Adrenal gland (tissue), 12 donors: ENCODE data around the gene COPS6. TPM values are rescaled to one million over a fixed set of nuclear protein-coding genes. Genes with fewer than 3 reads are reported as not detected.

Experiments
- DNase-seq, 7 donors: peaks; one replicate each; pipeline ENCODE4 v3.0.0-alpha.2; 2019 to 2020
- H3K27ac ChIP-seq, 5 donors: fragments of 200-600 bp; sonication (generic) in 4 of 5; 1 replicate in 3 of 5; 2 replicates in 2 of 5; pipeline versions ENCODE4 v1.5.1 to v1.8.0; 2016 to 2020; ENCODE audit warnings: mild to moderate bottlenecking in 1 of 5
- H3K27me3 ChIP-seq: fragments of 200-600 bp; 2 replicates; pipeline ENCODE4 v1.8.0; 2021
- H3K36me3 ChIP-seq, 2 donors: fragments of 200-600 bp; replicated peaks in 1 of 2; 1 replicate in 1 of 2; 2 replicates in 1 of 2; pipeline versions ENCODE4 v1.5.1 to v1.8.0; 2018 to 2022
- H3K4me1 ChIP-seq, 2 donors: fragments of 200-600 bp; replicated peaks in 1 of 2; 1 replicate in 1 of 2; 2 replicates in 1 of 2; pipeline versions ENCODE4 v1.5.1 to v1.8.0; 2018 to 2021
- H3K4me3 ChIP-seq, 4 donors: fragments of 200-600 bp; sonication (generic) in 3 of 4; one replicate each; pipeline ENCODE4 v1.5.1; 2016 to 2018
- H3K9me3 ChIP-seq, 3 donors: fragments of 200-600 bp; sonication (generic) in 1 of 3; replicated peaks in 1 of 3; 1 replicate in 2 of 3; 2 replicates in 1 of 3; pipeline versions ENCODE4 v1.5.1 to v1.8.0; 2016 to 2021
- POLR2A ChIP-seq, 2 donors: fragments of 450-650 bp; IDR thresholded peaks; one replicate each; pipeline ENCODE4 v1.6.1; 2017; ENCODE audit warnings: antibody characterized with exemption in 2 of 2, mild to moderate bottlenecking in 2 of 2, moderate library complexity in 1 of 2
- WGBS, 4 donors: extraction: QIAGEN DNeasy Blood & Tissue Kit in 2 of 4; methylation state at CpG; one replicate each; pipeline versions ENCODE4 v1.1.5 to v1.1.7; 2013 to 2017; 5-methylcytosine and 5-hydroxymethylcytosine counted together
- intact Hi-C, 2 donors: fragments of 100-400 bp; cut with DNase I; formaldehyde crosslinking; loops; one replicate each; pipeline versions ENCODE4 v1.14.1 to v1.15.0; 2022 to 2023
- polyA plus RNA-seq, 3 donors: library from polyadenylated mRNA; stranded (reverse); fragments of 200-250 nt in 2 of 3; fragments of 350-450 nt in 1 of 3; fragmentation: Illumina TruSeq in 1 of 3; extraction: RNeasy Lipid Tissue Mini Kit (QIAGEN cat#74804) in 1 of 3; gene quantifications; one replicate each; pipeline ENCODE4 v1.2.3, GENCODE V29; 2013 to 2014
- total RNA-seq, 9 donors: library from RNA; depleted of rRNA in 4 of 9; stranded (reverse); fragments of >200 nt in 4 of 9; fragments of 120-200 nt in 1 of 9; fragmentation: NEBNext Ultra II Directional in 1 of 9; extraction: Animal tissue kit (Norgen Biotek cat#: 25700) in 1 of 9; gene quantifications; one replicate each; pipeline versions ENCODE4 v1.1.0 to v1.2.4, GENCODE V29; 2013 to 2023
- TF ChIP-seq, protein P1 (sequence below), 6 experiments: fragments of 450-650 bp in 4 of 6; fragments of 200-600 bp in 2 of 6; sonication (generic) in 1 of 6; IDR thresholded peaks; 1 replicate in 5 of 6; 2 replicates in 1 of 6; pipeline versions ENCODE4 v1.5.1 to v1.8.0; 2016 to 2021; ENCODE audit warnings: antibody characterized with exemption in 6 of 6, mild to moderate bottlenecking in 2 of 6, moderate library complexity in 1 of 6
- donor health status: healthy with polysubstance abuse.
- donor health status: Bipolar disorder and iron deficiency.
- donor health status: DM: yes; HTN: yes; CAD: no.
- donor health status: DM: no; HTN: no; CAD: no.
- donor health status: DM: no; HTN: no; CAD: no.
- donor health status: DM: yes; HTN: yes; CAD: no.

COPS6 gene
- total and polyA plus RNA-seq, 12 donors = 25.5 to 194 (median 108) TPM

DNA sequence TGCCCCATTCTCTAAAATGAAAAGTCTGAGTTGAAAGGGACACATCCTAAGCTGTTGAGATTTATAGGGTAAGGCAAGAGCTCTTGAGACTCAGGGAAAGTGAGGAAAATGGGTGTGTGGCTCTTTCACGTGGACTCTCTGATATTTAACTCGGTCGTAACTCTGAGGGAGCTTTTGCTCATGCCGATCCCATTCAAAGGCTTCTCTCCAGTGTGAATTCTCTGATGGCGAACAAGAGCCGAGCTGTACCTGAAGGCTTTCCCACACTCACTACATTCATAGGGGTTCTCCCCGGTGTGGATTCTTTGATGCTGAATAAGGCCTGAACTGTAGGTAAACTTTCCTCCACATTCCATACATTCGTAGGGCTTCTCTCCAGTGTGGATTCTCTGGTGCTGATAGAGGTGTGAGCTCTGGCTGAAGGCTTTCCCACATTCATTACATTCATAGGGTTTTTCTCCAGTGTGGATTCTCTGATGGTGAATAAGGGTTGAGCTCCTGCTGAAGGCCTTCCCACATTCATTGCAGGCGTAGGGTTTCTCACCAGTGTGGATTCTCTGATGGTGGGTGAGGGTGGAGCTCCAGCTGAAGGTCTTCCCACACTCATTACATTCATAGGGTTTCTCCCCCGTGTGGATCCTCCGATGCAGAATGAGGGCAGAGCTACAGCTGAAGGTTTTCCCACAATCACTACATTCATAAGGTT lies 17.6 kb upstream of the COPS6 start:
- Histone ChIP-seq H3K27me3 (no peaks in the 10 kb centered on the region), H3K9me3 (peaks cover 0 to 19% (median 0%) of the 10 kb centered on the region in 3 donors), H3K4me3 (no peak overlapping the region), H3K36me3 (peaks cover 0 to 71% of the 10 kb centered on the region in 2 donors), H3K27ac (no peak overlapping the region), H3K4me1 (peaks cover 2 to 5% of the 10 kb centered on the region in 2 donors)
- 94 to 99% (median 98%) methylated on average over 11 of the region's 11 CpGs for WGBS, 4 donors
- no peak for TF ChIP-seq POLR2A (IDR thresholded peaks at IDR 0.05)
- TF ChIP-seq, protein P1, sequence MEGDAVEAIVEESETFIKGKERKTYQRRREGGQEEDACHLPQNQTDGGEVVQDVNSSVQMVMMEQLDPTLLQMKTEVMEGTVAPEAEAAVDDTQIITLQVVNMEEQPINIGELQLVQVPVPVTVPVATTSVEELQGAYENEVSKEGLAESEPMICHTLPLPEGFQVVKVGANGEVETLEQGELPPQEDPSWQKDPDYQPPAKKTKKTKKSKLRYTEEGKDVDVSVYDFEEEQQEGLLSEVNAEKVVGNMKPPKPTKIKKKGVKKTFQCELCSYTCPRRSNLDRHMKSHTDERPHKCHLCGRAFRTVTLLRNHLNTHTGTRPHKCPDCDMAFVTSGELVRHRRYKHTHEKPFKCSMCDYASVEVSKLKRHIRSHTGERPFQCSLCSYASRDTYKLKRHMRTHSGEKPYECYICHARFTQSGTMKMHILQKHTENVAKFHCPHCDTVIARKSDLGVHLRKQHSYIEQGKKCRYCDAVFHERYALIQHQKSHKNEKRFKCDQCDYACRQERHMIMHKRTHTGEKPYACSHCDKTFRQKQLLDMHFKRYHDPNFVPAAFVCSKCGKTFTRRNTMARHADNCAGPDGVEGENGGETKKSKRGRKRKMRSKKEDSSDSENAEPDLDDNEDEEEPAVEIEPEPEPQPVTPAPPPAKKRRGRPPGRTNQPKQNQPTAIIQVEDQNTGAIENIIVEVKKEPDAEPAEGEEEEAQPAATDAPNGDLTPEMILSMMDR (IDR thresholded peaks at IDR 0.05) = no peak
- DNase-seq = no peak
- intact Hi-C loops = no loop called here

- no peak overlapping the region for H3K4me3 ChIP-seq
- peaks cover 0 to 84% of the 10 kb centered on the region in 2 donors for H3K36me3 ChIP-seq
- DNase-seq = no peak
- H3K9me3 ChIP-seq = peaks cover 0 to 19% (median 0%) of the 10 kb centered on the region in 3 donors
- no peak overlapping the region for H3K27ac ChIP-seq
- H3K4me1 ChIP-seq = no peaks in the 10 kb centered on the region
- intact Hi-C loops = no loop called here
- no peaks in the 10 kb centered on the region for H3K27me3 ChIP-seq
- no peak for TF ChIP-seq POLR2A (IDR thresholded peaks at IDR 0.05)
- 94 to 98% (median 97%) methylated on average over 10 of the region's 10 CpGs for WGBS, 4 donors
These were observed 16.3 kb upstream of the COPS6 start for GRCh38 chr7:100072462-100072861.

- H3K27me3 ChIP-seq = no peaks in the 10 kb centered on the region
- no peak overlapping the region for H3K4me3 ChIP-seq
- H3K27ac ChIP-seq = no peak overlapping the region
- DNase-seq = no peak
- H3K4me1 ChIP-seq = peaks cover 0 to 5% of the 10 kb centered on the region in 2 donors
- H3K9me3 ChIP-seq = peaks cover 0 to 19% (median 0%) of the 10 kb centered on the region in 3 donors
- TF ChIP-seq, protein P1 (IDR thresholded peaks at IDR 0.05) = no peak
- WGBS, 4 donors = 84 to 96% (median 95%) methylated on average over 7 of the region's 7 CpGs
- H3K36me3 ChIP-seq = peaks cover 0 to 84% of the 10 kb centered on the region in 2 donors
- intact Hi-C loops = no loop called here
These were observed 13.9 kb upstream of the COPS6 start for GRCh38 chr7:100074841-100075240.

DNA sequence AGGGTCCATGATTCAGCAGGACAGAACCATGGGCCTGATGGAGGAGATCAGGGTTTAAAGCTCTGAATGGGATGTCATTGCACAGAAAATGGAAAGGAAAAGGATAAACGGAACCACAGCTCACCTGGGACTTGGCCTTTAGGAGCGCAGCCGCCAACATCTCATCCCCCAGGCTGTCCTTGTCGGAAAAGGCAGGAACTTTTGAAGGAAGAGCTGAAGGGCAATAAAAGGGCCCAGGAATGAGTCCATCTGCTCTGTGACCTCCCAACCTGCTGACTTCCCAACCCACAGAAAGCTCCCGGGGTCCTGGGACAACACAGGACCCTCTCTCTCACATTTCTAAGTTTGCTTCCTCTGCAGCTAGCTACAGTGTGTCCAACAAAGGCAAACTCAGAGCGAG lies 13.4 kb upstream of the COPS6 start:
- no peak overlapping the region for H3K27ac ChIP-seq

More for the DNA sequence above, 13.4 kb upstream of the COPS6 start:
- H3K4me3 ChIP-seq = no peak overlapping the region
- H3K27me3 ChIP-seq = no peaks in the 10 kb centered on the region
- peaks cover 0 to 78% of the 10 kb centered on the region in 2 donors for H3K36me3 ChIP-seq
- no peak for DNase-seq
- TF ChIP-seq, protein P1 (IDR thresholded peaks at IDR 0.05) = no peak
- no peak for TF ChIP-seq POLR2A (IDR thresholded peaks at IDR 0.05)
- WGBS, 4 donors = 86 to 98% (median 94%) methylated on average over 6 of the region's 6 CpGs
- intact Hi-C loops = no loop called here
- H3K9me3 ChIP-seq = peaks cover 0 to 19% (median 0%) of the 10 kb centered on the region in 3 donors
- H3K4me1 ChIP-seq = peaks cover 3 to 11% of the 10 kb centered on the region in 2 donors
